GM23248 (cell line): ENCODE measurements around the gene CACNB2.

Experiments used
- EZH2 ChIP-seq: fragments of 200-600 bp; sonication (generic); IDR thresholded peaks from 2 replicates; pipeline ENCODE4 v1.6.1; 2018; ENCODE audit warnings: antibody characterized with exemption, mild to moderate bottlenecking; ENCODE audit not compliant: insufficient read depth, poor library complexity, severe bottlenecking
- EZH2phosphoT487 ChIP-seq: fragments of 200-600 bp; sonication (generic); IDR thresholded peaks from 2 replicates; pipeline ENCODE4 v1.6.1; 2018; ENCODE audit warnings: antibody characterized with exemption, moderate library complexity, mild to moderate bottlenecking, low read depth; ENCODE audit not compliant: insufficient read depth

DNA sequence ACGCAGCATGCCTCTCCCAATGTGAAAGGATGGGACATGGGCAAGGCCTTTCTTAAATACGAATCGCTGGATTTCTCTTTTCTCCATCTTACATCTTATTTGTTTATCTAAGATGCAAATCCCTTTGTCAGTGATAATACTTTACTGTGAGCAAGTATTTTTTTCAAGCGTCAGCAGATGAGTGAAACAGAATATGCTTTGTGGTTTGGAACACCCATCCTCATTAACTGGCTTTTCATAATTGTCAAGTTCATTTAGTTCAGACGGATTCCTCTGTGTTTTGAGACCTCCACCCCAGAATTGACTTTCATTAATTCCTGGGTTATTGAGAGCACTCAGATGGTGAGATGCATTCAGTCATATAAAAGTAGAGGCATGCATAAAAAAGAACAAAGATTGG is 361.4 kb downstream of the CACNB2 start:
- no peak for TF ChIP-seq EZH2
- TF ChIP-seq EZH2phosphoT487 = no peak
